Esophagus (tissue), 2 donors: Measurements from ENCODE around the gene CIDEB. TPM values are rescaled to one million over a fixed set of nuclear protein-coding genes. Genes with fewer than 3 reads are reported as not detected.

Experiments
- H3K27ac ChIP-seq, 2 donors: one replicate each; pipeline ENCODE4 v1.5.1; 2013; ENCODE audit warnings: low read depth in 2 of 2, mild to moderate bottlenecking in 2 of 2, inconsistent platforms in 1 of 2, low read length in 1 of 2, moderate library complexity in 1 of 2
- H3K27me3 ChIP-seq, 2 donors: one replicate each; pipeline ENCODE4 v1.6.1; 2013; ENCODE audit warnings: low read length in 2 of 2, control low read depth in 1 of 2, mild to moderate bottlenecking in 1 of 2; ENCODE audit not compliant: insufficient read depth in 2 of 2, control insufficient read depth in 1 of 2
- H3K36me3 ChIP-seq, 2 donors: one replicate each; pipeline ENCODE4 v1.6.1; 2013; ENCODE audit warnings: low read length in 1 of 2; ENCODE audit not compliant: control insufficient read depth in 2 of 2, insufficient read depth in 2 of 2
- H3K4me1 ChIP-seq, 2 donors: one replicate each; pipeline ENCODE4 v1.6.1; 2013; ENCODE audit warnings: low read length in 1 of 2; ENCODE audit not compliant: control insufficient read depth in 2 of 2, insufficient read depth in 2 of 2
- H3K4me3 ChIP-seq, 2 donors: one replicate each; pipeline ENCODE4 v1.5.1; 2013; ENCODE audit warnings: low read length in 2 of 2, mild to moderate bottlenecking in 2 of 2, low read depth in 1 of 2, moderate library complexity in 1 of 2
- H3K9me3 ChIP-seq, 2 donors: one replicate each; pipeline ENCODE4 v1.6.1; 2013; ENCODE audit warnings: mild to moderate bottlenecking in 2 of 2, low read depth in 1 of 2, low read length in 1 of 2, moderate library complexity in 1 of 2; ENCODE audit not compliant: control insufficient read depth in 2 of 2, insufficient read depth in 1 of 2
- WGBS, 2 donors: extraction: QIAGEN DNeasy Blood & Tissue Kit; methylation state at CpG; one replicate each; pipeline ENCODE4 v1.1.7; 2013; 5-methylcytosine and 5-hydroxymethylcytosine counted together
- polyA plus RNA-seq, 2 donors: library from polyadenylated mRNA; stranded (reverse); fragments of 200-250 nt; gene quantifications; one replicate each; pipeline ENCODE4 v1.2.3, GENCODE V29; 2013
- donor health status: healthy with polysubstance abuse.
- donor health status: Bipolar disorder and iron deficiency.

The CIDEB gene
- polyA plus RNA-seq, 2 donors: 24.3 TPM

DNA sequence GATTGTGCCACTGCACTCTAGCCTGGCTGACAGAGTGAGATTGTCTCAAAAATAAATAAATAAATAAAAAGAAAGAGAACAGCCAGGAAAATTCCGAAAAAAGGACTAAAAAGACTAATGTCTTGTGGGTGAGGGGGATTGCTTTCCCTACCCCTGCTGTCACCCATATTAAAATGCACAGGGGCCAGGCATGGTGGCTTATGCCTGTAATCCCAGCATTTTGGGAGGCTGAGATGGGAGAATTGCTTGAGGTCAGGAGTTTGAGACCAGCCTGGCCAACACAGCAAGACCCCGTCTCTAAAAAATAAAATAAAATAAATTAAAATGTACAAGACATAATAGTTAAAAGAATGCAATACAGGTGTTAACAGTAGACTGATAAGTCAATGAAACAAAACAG lies 14.3 kb downstream of the CIDEB start:
- Histone ChIP-seq H3K27me3 (no peaks in the 10 kb centered on the region), H3K36me3 (peaks cover 15 to 46% of the 10 kb centered on the region in 2 donors), H3K4me3 (no peak overlapping the region), H3K9me3 (no peaks in the 10 kb centered on the region), H3K4me1 (peaks cover 0 to 2% of the 10 kb centered on the region in 2 donors), H3K27ac (no peak overlapping the region)
- 93 to 96% methylated on average over 2 of the region's 2 CpGs for WGBS, 2 donors

DNA sequence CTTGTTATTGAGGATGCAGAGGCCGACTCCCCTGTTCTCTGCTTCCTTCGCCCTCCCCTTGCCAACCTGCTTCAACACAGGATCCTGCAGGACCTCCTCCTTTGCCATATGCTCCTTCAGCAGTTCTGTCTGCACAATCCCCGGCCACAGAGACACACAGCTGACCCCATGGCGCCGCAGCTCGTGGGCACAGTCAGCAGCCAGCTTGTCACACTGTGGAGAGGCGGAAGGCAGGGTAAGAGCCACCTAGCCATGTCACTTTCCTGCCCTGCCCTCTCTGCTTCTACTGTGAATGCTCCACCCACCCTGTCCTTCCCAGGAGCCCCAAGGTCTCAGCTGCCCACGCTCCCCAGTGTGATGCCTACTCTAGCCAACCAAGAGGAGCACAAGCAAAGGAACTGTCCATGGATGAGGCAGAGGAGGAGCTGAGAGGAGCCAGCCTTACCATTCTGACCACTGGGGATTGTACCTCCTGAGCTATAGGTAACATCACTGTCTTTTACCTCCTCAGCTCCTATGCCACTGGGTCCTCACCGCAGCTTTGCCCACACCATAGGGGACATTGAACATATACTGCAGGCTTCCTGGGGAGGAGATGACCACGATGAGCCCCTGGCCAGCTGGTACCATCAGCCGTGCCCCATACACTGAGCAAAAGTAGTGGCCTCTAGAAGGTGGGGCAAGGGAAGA lies 15.5 kb downstream of the CIDEB start:
- peaks cover 15 to 47% of the 10 kb centered on the region in 2 donors for H3K36me3 ChIP-seq

DNA sequence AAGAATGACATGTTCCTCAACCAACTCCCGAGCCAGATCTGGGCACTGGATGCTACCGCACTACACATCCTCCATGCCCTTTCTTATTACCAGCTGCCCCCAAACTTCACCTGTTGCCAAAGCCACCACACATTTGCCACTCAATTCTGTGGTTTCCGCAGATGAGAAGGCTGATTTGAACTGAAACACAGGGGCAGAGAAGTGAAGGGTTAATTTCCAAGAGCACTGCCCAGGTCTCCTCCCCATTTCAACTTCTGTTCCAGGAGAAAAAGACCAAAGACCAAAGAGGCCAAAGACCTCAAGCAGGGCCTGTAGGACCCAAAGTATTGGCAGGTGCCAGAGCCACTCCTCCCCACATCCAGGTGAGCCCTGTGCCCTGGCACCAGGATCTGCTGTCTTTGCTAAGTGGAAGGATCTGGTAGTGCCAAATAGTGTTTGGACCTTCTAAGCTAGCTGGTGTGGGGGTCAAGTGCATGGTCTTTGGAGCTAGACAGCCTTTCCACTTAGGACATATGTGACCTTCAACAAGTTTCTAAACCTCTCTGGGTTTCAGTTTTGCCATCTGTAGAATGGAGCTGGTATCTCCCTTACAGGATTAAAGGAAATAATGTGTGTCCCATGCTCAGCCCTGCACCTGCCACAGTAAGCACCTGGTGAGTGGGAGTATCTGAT lies 16.2 kb downstream of the CIDEB start:
- peaks cover 15 to 46% of the 10 kb centered on the region in 2 donors for H3K36me3 ChIP-seq
- H3K4me3 ChIP-seq: no peak overlapping the region
- H3K27me3 ChIP-seq: no peaks in the 10 kb centered on the region
- H3K27ac ChIP-seq: no peak overlapping the region
- H3K9me3 ChIP-seq: no peaks in the 10 kb centered on the region
- WGBS, 2 donors: 88 to 94% methylated on average over 3 of the region's 3 CpGs
- peaks cover 0 to 3% of the 10 kb centered on the region in 2 donors for H3K4me1 ChIP-seq

More for the DNA sequence above, 15.5 kb downstream of the CIDEB start:
- Histone ChIP-seq H3K4me1 (peaks cover 0 to 3% of the 10 kb centered on the region in 2 donors), H3K4me3 (no peak overlapping the region), H3K9me3 (no peaks in the 10 kb centered on the region), H3K27ac (no peak overlapping the region), H3K27me3 (no peaks in the 10 kb centered on the region)
- WGBS, 2 donors: 94% methylated on average over 11 of the region's 11 CpGs

- Histone ChIP-seq H3K9me3 (no peaks in the 10 kb centered on the region), H3K27me3 (no peaks in the 10 kb centered on the region), H3K4me1 (peaks cover 0 to 7% of the 10 kb centered on the region in 2 donors), H3K27ac (no peak overlapping the region), H3K36me3 (peaks cover 15 to 37% of the 10 kb centered on the region in 2 donors), H3K4me3 (no peak overlapping the region)
- WGBS, 2 donors: 84 to 90% methylated on average over 9 of the region's 9 CpGs
Observed at GRCh38 chr14:24290746-24291145, 17.0 kb downstream of the CIDEB start.

DNA sequence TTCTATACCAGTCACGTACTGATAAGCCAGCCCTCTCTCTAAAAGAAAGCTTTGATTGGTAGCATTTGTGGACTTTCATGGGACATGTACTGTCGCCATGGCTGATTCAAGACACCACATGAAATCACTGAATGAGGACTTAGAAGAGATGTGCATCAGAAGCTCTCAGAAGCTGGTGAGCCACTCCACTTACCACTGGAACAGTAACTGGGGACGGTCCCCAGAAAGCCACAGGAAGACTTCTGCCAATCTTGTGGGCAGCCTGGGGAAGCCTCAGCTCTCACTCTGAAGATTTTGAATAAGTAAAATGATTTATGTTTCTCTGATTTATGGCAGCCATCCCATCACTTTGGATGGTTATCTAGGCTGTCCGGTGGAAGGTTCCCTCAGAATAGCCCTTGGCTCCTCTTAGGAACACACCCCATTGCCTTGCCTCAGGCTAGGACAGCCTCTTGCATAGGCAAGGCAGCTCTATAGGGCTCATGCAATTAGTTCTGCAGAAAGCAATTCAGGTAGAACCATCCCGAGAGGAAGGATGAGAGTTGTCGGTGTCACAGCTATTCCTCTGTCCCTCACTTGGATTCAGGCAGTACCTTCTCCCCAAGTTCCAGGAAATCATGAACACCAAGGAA lies 18.0 kb downstream of the CIDEB start:
- Histone ChIP-seq H3K36me3 (peaks cover 12 to 33% of the 10 kb centered on the region in 2 donors), H3K4me3 (no peak overlapping the region), H3K27me3 (no peaks in the 10 kb centered on the region), H3K4me1 (peaks cover 0 to 9% of the 10 kb centered on the region in 2 donors), H3K27ac (no peak overlapping the region), H3K9me3 (no peaks in the 10 kb centered on the region)
- 68 to 70% methylated on average over 6 of the region's 6 CpGs for WGBS, 2 donors

- Histone ChIP-seq H3K4me1 (peaks cover 0 to 16% of the 10 kb centered on the region in 2 donors), H3K9me3 (no peaks in the 10 kb centered on the region), H3K27me3 (no peaks in the 10 kb centered on the region), H3K27ac (peak overlapping the region; percentile 27 to 47), H3K4me3 (no peak overlapping the region), H3K36me3 (peaks cover 12 to 26% of the 10 kb centered on the region in 2 donors)
- WGBS, 2 donors: 85 to 89% methylated on average over 5 of the region's 5 CpGs
Observed at GRCh38 chr14:24286996-24287395, 20.8 kb downstream of the CIDEB start.

DNA sequence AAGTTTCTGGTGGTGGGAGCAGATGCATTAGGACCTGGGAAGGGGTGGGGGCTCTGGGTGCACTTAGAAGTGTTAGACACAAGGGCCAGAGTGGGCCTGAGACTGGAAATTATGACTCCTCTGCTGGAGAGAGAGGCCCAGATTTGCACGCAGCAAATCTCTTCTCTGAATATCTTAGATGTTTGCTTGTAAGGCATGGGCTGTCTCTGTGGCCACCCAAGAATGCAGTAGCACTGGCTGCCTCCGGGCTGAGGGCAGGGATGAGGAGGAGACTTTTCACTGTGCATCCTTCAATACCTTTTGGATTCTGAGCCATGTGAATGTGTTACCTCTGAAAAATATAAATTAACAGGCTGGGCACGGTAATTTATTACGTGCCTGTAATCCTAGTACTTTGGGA lies 22.4 kb downstream of the CIDEB start:
- peaks cover 8 to 13% of the 10 kb centered on the region in 2 donors for H3K36me3 ChIP-seq
- H3K9me3 ChIP-seq: no peaks in the 10 kb centered on the region
- H3K4me3 ChIP-seq: no peak overlapping the region
- H3K4me1 ChIP-seq: peaks cover 4 to 22% of the 10 kb centered on the region in 2 donors
- 52 to 68% methylated on average over 4 of the region's 4 CpGs for WGBS, 2 donors
- peak overlapping the region; percentile 50 to 84 for H3K27ac ChIP-seq
- H3K27me3 ChIP-seq: no peaks in the 10 kb centered on the region

GRCh38 chr14:24284501-24285035 lies 23.2 kb downstream of the CIDEB start:
- 73 to 84% methylated on average over 9 to 11 of the region's 11 CpGs for WGBS, 2 donors
- Histone ChIP-seq H3K36me3 (peaks cover 2 to 5% of the 10 kb centered on the region in 2 donors), H3K4me1 (peaks cover 4 to 28% of the 10 kb centered on the region in 2 donors), H3K9me3 (no peaks in the 10 kb centered on the region), H3K27me3 (no peaks in the 10 kb centered on the region), H3K4me3 (no peak overlapping the region), H3K27ac (peak overlapping the region; percentile 50 to 84)

GRCh38 chr14:24283796-24284460 lies 23.8 kb downstream of the CIDEB start:
- no peak overlapping the region for H3K4me3 ChIP-seq
- H3K36me3 ChIP-seq: peaks cover 0 to 2% of the 10 kb centered on the region in 2 donors
- H3K9me3 ChIP-seq: no peaks in the 10 kb centered on the region
- peaks cover 4 to 28% of the 10 kb centered on the region in 2 donors for H3K4me1 ChIP-seq
- H3K27ac ChIP-seq: peak overlapping the region in 1 of 2 donors; percentile 84
- H3K27me3 ChIP-seq: no peaks in the 10 kb centered on the region
- WGBS, 2 donors: 73 to 86% methylated on average over 5 of the region's 5 CpGs
